HG03439 (cell line): ENCODE measurements around the gene SEMA7A.

Experiments used
- ATAC-seq: cut with Tn5 transposase; IDR thresholded peaks from one replicate; pipeline ENCODE4 v1.9.1; 2021; ENCODE audit warnings: mild to moderate bottlenecking, moderate library complexity; ENCODE audit not compliant: unreplicated experiment

The SEMA7A gene

DNA sequence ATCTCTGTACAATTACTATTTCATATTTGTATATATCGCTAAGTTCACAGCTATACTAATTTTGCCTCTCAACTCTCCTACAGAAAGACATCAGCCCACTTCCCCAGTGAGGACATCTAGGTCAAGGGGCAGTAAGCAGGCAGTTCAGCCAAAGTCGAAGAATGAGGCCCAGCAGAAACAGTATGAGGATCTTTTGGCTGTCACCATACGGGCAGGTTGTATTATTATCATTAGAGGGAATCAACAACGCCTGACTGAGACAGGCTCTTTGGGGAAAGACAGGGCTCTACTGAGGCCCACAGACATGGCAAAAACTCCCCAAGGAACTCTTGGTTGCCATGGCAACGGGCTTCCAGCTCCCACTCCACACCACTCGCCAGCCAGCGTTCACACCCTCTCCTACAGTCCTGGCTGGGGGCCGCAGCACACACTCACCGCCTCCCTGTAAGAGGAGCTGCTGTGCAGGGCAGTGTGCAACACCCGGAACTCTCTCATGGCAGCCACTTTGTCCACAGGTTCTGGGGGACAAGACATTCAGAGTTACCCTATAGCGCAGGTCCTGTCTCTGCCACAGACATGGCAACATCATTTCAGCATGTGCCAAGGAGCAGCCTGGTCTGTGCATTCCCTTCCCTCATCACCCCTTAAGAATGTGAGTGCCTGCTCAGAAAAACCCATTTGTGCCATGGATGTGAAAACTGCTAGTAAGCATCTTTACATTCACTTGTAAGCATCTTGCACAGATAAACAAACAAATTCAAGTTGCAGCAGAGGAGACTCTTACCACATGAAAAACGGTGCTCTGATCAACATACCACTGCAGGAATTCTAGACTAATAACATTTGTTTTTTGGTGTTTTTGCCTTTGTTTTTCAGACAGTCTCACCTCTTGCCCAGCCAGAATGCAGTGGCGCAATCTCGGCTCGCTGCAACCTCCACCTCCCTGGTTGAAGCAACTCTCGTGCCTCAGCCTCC is 18.4 kb upstream of the SEMA7A start:
- no peak for ATAC-seq

DNA sequence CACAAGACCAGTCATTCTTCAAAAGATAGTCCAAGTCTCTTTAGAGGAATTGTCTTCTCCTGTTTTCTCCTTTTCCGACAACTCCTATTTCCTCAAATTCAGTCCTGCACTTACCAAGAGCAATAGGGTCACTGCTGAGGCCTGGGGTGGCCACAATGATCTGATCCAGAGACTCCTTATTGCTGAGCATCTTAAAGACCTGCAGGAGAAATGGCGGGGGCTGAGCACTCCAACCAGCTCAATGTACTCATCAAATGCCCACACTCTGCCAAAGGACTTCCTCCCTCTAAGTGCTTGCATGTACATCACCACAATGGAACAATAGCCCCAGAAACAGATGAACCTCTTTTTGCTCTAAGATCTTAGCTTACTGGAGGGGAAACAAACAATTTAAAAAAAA is 17.6 kb upstream of the SEMA7A start:
- no peak for ATAC-seq

DNA sequence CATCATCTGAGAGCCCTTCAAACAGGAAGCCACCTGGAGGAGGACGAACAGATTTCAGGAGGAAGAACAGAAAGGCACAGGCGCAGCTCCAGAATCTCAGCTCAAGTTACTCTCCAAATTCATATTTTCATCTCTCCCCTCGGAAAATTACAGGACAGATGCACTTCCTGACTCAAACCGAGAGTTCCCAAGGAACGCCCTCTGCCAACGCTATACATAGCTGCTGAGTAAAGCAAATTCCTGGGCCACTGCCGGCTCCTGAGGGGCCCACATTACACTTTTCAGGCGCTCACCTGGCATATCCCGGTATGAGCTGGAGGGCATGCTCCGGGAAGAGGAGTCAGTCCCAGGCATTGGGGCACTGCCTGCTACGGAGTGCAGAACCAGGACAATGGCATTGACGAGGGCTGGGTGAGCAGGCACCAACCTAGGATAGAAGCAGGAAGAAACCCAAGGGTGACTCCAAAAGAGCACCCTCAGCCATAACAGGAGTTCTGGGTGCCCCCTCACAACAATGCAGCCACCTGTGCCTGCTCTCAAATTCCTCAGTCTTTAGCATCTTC is 16.0 kb upstream of the SEMA7A start:
- ATAC-seq, result no peak

DNA sequence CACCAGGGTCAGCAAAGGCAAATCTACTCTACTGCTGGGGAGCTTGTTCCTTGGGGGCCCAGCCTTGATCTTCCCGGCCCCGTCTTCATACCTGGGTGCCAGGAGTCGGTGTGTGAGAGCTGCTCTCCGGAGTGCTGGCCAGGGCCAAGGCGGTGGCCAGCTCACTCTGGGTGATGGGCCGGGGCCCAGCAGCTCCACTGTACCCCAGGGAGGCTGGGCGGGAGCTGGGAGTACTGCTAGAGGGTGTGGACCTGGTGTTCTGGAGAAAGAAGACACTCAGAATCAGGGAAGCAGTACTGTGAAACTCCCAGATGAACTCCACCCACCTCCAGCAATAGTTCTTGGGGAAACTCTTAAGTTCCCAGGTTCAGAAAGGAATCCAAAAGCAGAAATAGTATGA is 15.3 kb upstream of the SEMA7A start:
- ATAC-seq, result no peak

DNA sequence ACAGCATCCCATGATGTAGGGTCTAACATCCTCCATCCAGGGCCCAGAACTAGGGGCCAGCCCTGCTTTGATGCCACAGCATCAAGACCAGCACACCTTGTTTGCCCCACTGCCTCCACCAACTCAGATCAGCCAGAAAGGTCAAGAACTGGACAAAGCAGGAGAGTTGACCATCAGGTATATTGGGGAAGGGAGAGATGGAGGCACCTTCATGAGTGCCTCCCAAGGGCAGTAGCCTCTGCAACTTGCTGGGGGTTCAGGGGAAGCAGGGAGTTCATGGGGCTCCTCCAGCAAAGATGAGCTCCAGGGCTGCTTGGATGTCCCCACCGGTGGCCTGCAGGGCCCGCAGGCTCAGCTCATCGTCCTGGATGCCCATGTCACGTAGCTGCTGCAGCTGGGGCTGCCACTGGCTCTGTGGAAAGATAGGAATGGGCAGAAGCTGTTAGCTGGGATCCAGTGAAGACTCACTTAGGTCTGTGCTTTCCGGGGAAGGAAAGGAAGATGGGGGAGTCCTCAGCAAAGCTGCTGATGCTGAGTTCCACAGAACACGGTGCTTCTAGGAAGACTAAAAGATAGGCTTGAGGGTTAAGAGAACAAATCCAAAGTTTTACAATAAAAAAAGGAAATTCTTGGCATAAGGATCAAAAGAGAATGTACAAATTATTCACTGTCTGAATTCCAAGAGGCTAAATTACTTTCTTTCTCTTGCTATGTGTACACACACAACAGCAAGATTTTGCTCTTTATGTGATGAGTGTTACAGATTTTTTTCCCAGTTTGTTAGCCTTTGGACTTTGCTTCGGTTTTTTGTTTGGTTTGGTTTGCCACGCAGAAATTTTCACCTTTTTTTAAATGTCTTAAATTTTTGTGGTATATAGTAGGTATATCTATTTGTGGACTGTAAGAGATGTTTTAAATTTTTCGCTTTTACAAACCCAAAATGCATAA is 12.3 kb upstream of the SEMA7A start:
- no peak for ATAC-seq

DNA sequence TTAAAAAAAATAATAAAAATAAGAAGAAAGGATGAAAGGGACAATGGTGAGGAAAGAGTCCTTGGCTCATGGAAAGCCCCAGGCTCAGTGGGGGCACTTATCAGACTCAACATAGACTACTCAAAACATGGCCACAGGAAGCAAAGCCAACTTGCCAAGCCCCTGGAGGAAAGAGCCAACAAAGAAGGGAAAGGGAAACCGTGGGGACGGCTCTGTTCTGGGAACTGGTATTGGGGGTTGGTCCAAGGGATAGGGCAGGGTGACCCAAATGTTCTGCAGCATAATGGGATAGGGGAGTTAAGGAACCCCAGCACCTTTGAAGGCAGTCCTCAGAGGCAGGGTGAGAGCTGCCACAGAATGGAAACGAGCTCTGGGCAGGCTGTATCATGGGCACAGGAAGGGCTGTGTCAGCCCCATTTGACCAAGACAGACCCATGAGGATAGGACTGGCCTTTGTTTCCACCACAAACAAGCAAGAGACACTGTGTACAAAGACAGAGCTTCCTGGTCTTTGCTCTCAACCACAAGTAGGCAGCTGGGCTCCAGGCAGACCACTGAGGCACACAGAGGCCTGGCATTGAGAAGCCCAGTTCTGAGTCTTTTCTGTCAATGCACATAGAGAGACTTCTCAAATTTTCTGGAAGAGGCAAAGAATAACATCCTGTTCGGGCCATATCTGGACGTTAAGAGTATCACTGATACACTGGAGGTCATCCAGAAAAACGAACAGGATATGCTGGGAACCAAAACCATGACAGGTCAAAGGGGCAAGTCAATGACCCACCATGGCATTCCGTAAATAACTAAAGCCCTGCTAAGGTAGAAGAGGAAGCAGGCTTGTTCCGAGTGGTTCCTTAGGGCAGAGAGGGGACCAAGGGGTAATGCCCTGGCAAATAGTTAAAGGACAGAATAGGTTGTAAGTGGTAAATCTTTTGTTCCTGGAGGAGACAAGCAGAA is 10.6 kb upstream of the SEMA7A start:
- no peak for ATAC-seq

DNA sequence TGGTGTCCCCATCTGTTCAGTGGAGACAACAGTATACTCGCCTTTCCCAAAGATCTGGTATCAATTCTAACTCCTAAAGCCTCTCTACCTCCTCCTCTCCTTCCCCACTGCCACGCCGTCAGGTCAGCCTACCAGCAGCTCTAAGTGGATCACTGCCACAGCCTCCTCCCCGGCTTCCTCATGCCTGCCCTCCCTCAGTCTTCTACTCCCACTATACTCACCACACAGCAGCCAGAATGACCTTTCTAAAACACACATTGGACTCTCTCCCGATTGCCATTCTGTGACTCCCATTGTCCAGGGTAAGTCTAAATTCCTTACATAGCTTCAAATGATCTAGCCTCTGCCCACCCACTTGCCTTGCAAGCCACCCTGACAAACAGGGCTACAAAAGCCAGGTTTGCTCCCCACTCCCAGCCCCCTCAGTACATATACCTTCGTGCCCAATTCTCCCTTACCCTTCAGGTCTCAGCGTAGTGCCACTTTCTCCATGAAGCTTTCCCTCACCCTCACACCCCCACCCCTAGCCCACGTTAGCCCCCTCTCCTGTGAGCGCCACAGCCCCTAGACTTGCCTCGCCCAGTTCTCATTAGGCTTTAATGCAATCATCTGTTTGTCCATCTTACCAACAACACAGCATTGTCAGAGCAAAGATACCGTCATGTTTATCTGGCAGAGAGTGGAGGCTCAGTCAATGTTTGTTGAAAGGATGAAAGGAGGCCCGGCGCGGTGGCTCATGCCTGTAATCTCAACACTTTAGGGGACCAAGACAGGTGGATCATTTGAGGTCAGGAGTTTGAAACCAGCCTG is 9.5 kb upstream of the SEMA7A start:
- ATAC-seq, result no peak

DNA sequence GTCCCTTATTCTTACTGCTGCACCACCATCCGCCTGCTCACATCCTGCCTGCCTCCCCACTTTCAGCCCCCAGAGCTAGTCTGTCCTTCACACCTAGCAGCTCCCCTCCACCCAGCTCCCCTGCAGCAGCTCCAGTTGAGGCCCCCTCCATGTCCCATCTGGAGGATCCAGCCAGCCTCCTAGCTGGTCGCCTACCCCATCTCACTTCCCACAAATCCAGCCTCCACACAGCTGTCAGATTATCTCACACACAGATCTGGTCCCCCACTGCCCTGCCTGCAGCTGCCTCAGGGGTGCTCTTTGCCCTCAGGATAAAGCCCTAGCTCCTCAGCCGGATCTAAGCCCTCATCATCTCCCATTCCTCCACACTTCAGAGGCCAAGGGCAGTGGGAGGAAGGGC is 8.8 kb upstream of the SEMA7A start:
- ATAC-seq, result no peak

DNA sequence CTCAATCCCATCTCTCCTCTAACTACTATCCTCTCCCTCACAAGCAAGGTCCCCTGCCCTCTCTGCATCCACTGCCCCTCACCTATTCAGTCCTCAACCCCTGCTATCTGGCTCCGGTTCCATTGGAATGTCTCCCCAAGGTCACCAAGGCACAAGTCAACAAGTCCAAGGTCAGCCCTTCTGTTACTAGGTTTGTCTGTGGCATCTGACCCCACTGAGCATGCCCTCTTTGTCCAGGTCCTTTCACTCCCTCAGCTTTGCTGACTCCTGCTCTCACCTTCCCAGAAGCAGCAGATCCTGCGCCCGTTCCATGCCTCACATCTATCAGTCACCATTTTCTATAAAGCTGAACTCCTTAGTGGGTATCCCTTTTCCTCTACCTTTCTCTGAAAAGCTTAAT is 8.3 kb upstream of the SEMA7A start:
- ATAC-seq, result no peak

DNA sequence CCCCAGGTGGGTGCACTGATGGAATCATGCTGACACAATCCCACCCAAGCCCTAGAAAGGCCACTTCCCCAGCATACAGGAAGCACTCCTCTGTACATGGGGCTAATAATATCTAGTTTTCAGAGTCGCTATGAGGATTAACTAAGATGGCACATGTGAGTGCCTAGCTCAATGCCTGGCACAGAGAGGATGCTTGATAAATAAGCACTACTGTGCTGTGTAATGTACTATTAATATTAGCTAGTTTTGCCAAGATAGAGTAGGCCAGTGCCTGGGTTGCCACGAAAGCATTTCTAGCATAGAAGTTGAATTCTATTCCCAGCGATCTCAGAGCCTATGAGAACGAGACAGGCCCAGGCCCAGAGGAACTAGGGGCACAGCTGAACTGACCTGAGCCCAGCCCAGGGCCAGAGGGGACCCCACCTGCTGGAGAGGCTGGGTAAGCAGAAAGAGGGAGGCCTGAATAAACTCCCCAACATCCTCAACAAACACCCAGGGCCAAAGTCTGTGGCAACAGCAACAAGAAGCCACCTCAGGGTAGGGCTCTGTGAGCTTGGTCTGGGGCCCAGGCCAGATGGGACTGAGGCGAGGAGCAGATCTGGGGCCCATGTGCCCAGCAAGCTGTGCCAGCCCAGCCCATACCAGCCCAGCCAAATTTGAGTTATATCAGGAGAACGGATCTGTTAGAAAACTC is 7.6 kb upstream of the SEMA7A start:
- no peak for ATAC-seq

DNA sequence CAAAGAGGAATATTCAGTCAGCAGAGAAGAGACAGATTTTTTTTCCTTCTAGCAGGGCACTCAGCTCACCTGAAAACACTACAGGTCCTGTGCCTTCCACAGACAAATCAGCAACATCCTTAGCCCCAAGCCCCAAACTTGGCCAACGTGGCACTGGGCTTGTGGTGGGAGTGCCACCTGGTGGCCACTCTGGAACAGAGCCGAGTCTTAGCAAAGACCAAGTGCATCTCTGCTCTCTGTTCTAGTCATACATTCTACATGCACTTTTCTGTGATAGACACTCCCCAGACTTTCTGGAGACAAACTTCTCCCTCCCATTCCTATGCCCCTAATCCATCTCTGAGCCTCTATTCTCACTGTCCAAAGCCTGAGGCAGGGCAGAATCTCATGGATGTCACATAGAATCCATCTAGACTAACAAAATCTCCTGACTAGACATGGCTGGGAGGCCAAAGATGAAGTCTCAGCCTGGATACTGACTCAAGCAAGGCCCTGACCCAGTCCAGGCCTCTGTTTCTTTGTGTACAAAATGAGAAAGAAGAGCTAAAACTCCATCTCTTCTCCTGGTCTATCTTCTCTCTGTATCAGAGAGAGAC is 5.1 kb upstream of the SEMA7A start:
- ATAC-seq, result peak; percentile 39

DNA sequence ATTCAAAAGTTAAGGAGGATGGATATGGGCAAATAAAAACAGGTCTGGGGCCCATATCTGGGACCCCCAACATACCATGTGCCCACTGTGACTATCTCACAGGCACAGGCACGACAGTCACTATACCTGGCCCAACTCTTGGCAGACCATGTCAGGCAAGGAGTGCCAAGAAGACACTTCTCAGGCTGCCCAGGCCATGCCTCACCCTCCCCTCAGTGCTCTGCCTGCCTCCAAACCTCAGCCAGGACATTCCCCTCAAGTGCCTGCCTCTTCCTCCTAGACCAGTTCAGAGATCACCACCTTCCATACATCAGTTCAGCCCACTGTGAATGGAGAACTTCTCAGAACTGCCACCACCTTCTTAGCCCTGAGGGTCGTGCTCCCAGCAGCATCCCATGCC is 4.4 kb upstream of the SEMA7A start:
- ATAC-seq, result no peak

DNA sequence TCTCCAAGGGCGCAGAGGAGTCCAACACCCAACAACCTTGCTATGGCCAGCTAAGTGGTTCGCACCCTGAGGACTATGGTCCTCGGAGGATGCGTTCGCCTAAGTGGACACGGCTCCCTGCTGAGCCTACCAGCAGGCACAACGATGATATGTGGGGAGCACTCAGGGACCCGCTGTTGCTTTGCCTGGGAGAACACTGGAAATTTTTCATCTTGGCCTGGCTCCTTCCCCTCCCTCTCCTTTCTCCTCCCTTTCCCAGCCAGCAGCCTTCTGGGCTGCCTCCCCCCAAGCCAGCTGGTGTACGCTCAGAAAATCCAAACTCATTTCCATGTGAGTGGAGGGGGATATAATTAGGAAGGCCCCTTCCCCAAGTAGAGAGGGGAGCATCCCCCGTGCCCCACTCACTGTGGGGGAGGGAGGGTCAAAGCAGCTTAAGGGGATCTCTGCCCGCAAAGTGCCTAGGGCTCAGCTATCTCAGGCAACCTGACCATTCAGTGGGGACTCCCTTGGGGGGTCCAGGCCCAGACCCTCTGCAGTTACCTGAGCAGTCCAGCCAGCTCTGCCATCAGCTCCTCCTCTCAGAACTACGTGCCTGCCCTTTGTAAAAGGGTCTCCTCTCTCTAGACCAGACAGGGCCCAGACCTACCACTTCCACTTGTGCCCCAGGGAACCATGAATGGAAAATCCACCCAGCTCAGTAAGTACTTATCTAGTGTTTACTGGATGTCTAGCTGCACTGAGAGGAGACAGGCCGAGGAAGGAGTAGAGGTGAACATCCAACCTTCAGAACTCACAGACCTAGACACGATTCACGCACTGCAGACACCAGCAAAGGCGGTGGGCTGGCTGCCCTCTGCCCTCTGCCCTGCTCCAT is 742 bp upstream of the SEMA7A start:
- ATAC-seq, result no peak

DNA sequence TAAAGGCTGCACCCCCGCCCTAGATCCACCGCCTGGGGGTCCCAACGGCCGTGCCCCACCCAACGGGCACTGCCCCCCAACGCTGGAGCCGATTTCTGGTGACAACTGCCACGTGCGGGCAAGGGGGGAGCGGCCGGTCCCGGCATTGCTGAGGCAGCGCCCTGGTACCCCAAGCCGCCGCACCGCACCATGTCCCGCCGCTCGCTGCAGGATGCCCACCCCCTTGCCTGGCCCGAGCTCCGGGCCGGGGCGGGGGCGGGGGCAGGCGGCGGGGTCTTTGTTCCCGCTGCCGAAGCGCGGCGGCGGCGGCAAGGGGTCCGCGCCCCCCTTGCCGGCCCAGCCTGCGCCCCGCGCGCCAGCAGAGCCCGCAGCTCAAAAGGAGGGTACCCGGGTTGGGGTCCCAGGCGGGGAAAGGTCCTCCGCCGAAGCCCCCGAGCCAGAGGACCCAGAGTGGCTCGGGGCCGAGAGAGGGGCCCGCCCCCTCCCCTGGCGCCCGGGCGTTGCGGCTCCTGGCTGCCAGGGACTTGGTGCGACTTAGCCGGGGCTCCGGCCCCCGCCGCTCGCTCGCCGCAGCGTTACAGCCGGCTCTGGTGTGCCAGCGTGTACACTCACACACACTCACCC is 678 bp downstream of the SEMA7A start:
- ATAC-seq, result no peak

DNA sequence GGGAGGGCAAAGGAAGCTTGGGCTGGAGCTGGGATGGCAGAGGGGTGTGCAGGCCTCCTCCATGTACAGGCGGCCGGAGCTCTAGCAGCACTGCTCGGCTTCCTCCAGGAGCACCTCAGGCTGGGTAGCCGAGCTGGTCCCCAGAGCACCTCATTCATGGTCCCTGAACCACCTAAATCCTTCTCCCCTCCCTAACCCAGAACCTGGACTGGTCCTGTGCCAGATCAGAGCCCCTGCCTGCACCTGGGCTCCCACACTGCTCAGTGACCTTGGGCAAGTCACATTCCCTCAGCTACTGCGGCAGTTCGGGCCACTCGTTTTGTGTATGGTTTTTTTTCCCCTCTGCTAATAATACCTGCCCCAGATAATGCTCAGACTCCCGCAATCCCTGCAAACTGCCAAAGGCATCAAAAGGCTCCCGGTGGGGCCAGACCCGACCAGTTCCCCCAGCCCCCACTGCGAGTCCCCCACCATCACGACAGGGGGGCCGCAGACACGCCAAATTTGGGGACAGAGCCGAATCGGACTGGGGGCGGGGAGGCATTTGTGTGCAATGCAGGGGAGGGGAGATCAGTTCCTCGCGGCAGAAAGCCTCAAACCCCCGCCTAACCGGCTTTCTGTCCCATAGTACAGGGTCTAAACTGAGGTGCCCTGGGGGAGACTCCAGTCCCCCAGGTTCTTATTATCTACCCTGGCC is 1.3 kb downstream of the SEMA7A start:
- ATAC-seq, result no peak

DNA sequence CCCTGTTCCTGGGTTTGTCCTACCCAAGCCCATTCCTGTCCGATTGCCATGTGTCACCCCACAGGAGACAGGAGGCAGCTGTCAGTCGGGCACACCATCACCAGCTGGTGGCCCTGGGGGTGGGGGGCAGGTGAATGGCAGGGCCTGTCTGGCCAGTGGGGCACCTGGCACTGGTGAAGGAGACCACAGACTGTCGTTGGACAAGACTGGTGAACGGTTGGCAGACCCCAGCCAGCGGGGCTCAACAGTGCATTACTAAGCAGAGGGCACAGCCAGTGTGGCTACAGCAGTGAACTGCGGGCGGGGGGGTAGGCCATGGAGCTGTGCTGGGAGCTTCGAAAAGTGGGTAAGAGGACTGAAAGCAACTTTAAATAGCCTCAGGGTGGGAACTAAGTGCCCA is 2.1 kb downstream of the SEMA7A start:
- no peak for ATAC-seq
